Spinal cord (tissue), 10 donors: Measurements from ENCODE around the gene RAB4B. TPM values are rescaled to one million over a fixed set of nuclear protein-coding genes. Genes with fewer than 3 reads are reported as not detected.
"Not testable (repeated sequence)": the region's sequence is repeated elsewhere in the genome, so short reads cannot be mapped to it uniquely, and the experiment has no call there.

Experiments
- DNase-seq, 6 donors: peaks; one replicate each; pipeline versions ENCODE4 v3.0.0 to v3.0.0-alpha.2; 2013 to 2015; ENCODE audit warnings: low spot score in 6 of 6, low read depth in 4 of 6
- H3K27ac ChIP-seq: one replicate; pipeline ENCODE4 v1.5.1; 2013; ENCODE audit warnings: low read depth, low read length, control low read depth
- H3K27me3 ChIP-seq: one replicate; pipeline ENCODE4 v1.6.1; 2013; ENCODE audit warnings: low read length; ENCODE audit not compliant: control insufficient read depth, insufficient read depth
- H3K36me3 ChIP-seq: one replicate; pipeline ENCODE4 v1.6.1; 2013; ENCODE audit warnings: low read length; ENCODE audit not compliant: control insufficient read depth, insufficient read depth
- H3K4me1 ChIP-seq: one replicate; pipeline ENCODE4 v1.6.1; 2013; ENCODE audit warnings: low read length; ENCODE audit not compliant: control insufficient read depth, insufficient read depth
- H3K4me3 ChIP-seq: one replicate; pipeline ENCODE4 v1.5.1; 2013; ENCODE audit warnings: low read depth, low read length, control low read depth
- H3K9me3 ChIP-seq: one replicate; pipeline ENCODE4 v1.6.1; 2013; ENCODE audit warnings: low read length; ENCODE audit not compliant: control insufficient read depth, insufficient read depth
- WGBS: methylation state at CpG from one replicate; pipeline ENCODE4 v1.1.5; 2013; ENCODE audit warnings: missing lambda C conversion rate; ENCODE audit not compliant: insufficient coverage; 5-methylcytosine and 5-hydroxymethylcytosine counted together
- polyA plus RNA-seq, 2 donors: library from polyadenylated mRNA; unstranded; fragments of 120-200 nt; gene quantifications; one replicate each; pipeline ENCODE4 v1.2.1, GENCODE V29; 2013; ENCODE audit not compliant: insufficient read length in 2 of 2
- total RNA-seq, 2 donors: library from RNA; depleted of rRNA in 1 of 2; stranded (reverse); fragments of 120-200 nt in 1 of 2; fragments of >200 nt in 1 of 2; gene quantifications; one replicate each; pipeline versions ENCODE4 v1.2.3 to v1.2.4, GENCODE V29; 2013 to 2014
- donor health status: healthy.

Gene RAB4B
- total and polyA plus RNA-seq, 4 donors: 13.1 to 50.8 (median 35.2) TPM

DNA sequence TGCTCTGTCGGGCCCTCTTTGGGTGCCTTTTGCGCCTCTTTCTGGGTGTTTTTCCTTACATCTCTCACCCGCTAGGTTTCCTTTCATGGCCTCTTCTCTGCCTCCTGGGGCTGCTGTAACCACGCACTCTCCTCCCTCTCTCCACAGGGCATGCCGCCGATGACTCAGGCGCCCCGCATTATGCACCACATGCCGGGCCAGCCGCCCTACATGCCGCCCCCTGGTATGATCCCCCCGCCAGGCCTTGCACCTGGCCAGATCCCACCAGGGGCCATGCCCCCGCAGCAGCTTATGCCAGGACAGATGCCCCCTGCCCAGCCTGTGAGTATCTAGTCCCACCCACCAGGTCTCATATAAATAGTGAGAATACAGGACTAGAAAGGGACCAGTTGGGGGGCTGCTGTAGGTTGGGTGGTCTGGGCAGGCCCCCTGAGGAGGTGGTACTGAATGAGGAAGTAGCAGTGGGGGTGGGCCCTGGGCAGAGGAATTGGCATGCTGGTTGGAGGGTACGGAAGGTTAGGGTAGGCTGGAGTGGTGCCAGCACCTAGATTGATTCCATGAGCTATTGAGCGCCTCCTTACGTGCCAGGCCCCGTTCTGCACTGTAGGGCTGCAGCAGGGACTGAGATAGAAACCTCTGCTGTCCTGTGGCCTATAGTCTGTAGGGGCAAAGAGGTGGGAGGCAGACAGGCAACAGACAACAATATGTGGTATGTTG, 15.1 kb upstream of the RAB4B start:
- Histone ChIP-seq H3K36me3 (peaks cover 91% of the 10 kb centered on the region), H3K27me3 (no peaks in the 10 kb centered on the region), H3K4me1 (peaks cover 24% of the 10 kb centered on the region), H3K4me3 (no peak overlapping the region), H3K27ac (peak overlapping the region; percentile 67), H3K9me3 (no peaks in the 10 kb centered on the region)
- 42% methylated on average over 10 of the region's 17 CpGs for WGBS
- peak in 2 of 6 donors; percentile 9 to 72 for DNase-seq

DNA sequence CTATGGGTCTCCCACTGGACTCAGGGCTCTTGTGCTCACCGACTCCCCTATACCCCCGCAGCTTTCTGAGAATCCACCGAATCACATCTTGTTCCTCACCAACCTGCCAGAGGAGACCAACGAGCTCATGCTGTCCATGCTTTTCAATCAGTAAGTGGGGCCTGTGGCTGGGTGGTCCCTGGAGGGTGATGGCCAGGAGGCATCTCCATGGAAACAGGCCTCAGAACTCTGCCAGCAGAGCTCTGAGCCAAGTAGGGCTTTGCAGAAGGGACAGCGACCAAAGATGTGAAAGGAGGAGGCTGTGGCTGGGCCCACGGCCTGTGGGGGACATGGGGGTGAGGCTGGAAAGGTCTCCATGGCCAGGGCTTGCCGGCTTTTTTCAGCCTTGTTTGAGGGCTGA, 14.5 kb upstream of the RAB4B start:
- Histone ChIP-seq H3K27me3 (no peaks in the 10 kb centered on the region), H3K4me1 (peaks cover 24% of the 10 kb centered on the region), H3K36me3 (peaks cover 85% of the 10 kb centered on the region), H3K27ac (peak overlapping the region; percentile 67), H3K4me3 (no peak overlapping the region), H3K9me3 (no peaks in the 10 kb centered on the region)
- 38% methylated on average over 3 of the region's 7 CpGs for WGBS
- peak in 4 of 6 donors; percentile 53 to 85 (median 66) for DNase-seq

DNA sequence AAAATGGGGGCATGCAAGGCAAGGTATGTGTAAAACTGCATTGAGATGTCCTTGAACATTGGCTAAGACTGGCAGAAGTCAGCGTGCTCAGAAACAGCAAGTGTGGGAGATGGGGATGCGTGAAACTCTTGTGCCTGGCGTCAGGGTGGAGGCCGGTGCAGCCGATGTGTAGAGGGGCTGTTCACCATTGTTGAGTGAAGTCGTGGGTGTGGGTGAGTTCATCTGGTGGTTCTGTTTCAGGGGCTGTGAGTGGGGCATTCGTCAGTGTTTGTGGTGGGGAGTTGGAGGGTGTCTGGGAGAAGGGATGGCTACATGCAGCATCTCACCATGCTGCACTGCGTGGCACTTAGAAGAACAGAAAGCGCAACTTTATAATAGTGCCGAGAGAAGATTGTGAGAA, 14.1 kb upstream of the RAB4B start:
- no peak for DNase-seq
- Histone ChIP-seq H3K9me3 (no peaks in the 10 kb centered on the region), H3K4me3 (no peak overlapping the region), H3K36me3 (peaks cover 81% of the 10 kb centered on the region), H3K27ac (peak overlapping the region; percentile 35), H3K27me3 (no peaks in the 10 kb centered on the region), H3K4me1 (peaks cover 24% of the 10 kb centered on the region)
- 68% methylated on average over 7 of the region's 10 CpGs for WGBS

DNA sequence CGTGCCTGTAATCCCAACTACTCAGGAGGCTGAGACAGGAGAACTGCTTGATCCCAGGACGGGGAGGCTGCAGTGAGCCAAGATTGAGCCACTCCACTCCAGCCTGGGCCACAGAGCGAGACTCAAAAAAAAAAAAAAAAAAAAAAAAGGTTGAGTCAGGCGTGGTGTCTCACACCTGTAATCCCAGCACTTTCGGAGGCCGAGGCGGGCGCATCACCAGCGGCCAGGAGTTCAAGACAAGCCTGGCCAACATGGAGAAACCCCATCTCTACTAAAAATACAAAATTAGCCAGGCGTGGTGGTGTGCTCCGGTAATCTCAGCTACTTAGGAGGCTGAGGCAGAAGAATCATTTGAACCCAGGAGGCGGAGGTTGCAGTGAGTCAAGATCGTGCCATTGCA, 11.7 kb upstream of the RAB4B start:
- 94% methylated on average over 13 of the region's 13 CpGs for WGBS
- H3K9me3 ChIP-seq, H3K4me3 ChIP-seq, H3K27ac ChIP-seq, H3K27me3 ChIP-seq, DNase-seq: not testable (repeated sequence)
- Histone ChIP-seq H3K36me3 (peaks cover 72% of the 10 kb centered on the region), H3K4me1 (peaks cover 24% of the 10 kb centered on the region)

DNA sequence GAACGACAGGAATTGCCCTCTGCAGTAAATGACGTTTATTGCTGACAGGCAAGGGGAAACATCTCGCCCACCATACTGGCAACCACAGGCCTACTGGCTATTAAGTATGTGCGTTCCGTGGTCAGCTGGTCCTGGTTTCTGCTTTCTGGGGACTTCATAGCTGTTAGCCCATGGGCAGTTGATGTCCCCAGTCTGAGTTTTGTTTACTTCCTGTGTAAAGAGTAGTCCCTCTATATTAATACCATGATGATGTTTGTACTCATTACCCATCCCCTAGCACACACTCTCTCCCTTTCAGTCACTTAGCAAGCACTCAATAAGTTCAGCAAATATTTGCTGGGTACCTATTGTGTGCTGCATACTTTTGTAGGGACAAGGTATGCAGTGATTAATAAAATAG, 9.2 kb upstream of the RAB4B start:
- no peak overlapping the region for H3K27ac ChIP-seq
- peaks cover 52% of the 10 kb centered on the region for H3K36me3 ChIP-seq
- no peaks in the 10 kb centered on the region for H3K27me3 ChIP-seq
- no peaks in the 10 kb centered on the region for H3K9me3 ChIP-seq
- H3K4me1 ChIP-seq: peaks cover 3% of the 10 kb centered on the region
- 87% methylated on average over 4 of the region's 5 CpGs for WGBS
- no peak for DNase-seq
- no peak overlapping the region for H3K4me3 ChIP-seq

DNA sequence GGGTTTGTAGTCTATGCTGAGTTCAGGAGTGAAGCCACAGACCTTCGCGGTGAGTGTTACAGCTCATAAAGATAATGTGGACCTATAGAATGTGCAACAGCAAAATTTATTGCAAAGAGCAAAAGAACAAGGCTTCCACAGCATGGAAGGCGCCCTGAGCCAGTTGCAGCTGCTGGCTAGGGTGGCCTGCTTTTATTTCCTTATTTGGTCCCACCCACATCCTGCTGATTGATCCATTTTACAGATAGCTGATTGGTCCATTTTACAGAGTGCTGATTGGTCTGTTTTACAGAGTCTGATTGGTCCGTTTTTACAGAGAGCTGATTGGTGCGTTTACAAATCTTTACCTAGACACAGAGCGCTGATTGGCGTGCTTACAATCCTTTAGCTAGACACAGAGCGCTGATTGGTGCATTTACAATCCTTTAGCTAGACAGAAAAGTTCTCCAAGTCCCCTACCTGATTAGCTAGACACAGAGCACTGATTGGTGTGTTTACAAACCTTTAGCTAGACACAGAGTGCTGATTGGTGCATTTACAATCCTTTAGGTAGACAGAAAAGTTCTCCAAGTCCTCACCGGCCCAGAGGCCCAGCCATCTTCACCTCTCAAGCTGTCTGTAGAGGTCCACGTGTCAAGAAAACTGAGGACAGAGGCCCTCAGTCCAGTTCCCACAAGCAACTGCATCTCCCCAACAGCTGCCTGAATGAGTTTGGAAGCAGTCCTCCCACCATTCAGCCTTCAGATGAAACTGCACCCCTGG, 6.8 kb upstream of the RAB4B start:
- H3K4me1 ChIP-seq: peaks cover 17% of the 10 kb centered on the region
- H3K9me3 ChIP-seq, H3K27me3 ChIP-seq, H3K4me3 ChIP-seq, H3K27ac ChIP-seq, DNase-seq: not testable (repeated sequence)
- WGBS: 96% methylated on average over 9 of the region's 10 CpGs
- H3K36me3 ChIP-seq: peaks cover 34% of the 10 kb centered on the region

DNA sequence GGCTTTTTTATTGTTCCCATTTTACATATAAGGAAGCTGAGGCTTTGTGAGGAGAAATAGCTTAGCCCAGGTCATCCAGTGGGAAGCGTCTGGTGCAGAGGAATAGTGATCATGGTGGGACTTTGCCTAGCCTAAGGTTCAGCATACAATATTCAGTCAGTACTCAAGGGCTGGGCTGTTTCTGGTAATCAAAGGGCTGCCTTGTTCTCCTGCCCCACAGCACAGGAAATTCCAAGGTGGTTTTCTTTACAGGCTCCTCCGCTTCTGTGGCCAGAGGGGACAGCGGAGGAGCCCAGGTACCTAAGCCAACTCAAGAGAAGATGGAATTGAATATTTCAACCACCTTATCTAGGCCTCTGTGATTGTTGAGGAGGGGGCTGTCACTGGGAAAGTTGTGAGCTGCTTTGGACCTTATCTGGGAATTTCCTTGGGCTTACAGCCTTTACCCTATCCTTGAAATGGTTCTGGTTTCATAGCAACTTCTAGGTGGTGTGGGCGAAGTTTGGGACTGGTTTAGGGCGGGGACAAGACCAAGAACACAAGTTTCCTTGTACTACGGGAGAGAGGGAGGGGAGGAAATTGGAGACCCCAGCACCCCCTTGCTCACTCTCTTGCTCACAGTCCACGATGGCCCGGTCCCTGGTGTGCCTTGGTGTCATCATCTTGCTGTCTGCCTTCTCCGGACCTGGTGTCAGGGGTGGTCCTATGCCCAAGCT, 3.0 kb upstream of the RAB4B start, which contains the start of gene MIA:
Gene MIA, plus strand, starts transcription at position 606 of the 716 bp plus-strand sequence. Its CDS starts 22 bp downstream, at position 628.
- Histone ChIP-seq H3K4me1 (peaks cover 36% of the 10 kb centered on the region), H3K36me3 (peaks cover 12% of the 10 kb centered on the region), H3K4me3 (peak within 1 kb of the TSS; percentile 55), H3K9me3 (no peaks in the 10 kb centered on the region), H3K27me3 (no peaks in the 10 kb centered on the region), H3K27ac (peak within 1 kb of the TSS; percentile 84)
- WGBS: 71% methylated on average over 8 of the region's 9 CpGs
- no peak for DNase-seq

DNA sequence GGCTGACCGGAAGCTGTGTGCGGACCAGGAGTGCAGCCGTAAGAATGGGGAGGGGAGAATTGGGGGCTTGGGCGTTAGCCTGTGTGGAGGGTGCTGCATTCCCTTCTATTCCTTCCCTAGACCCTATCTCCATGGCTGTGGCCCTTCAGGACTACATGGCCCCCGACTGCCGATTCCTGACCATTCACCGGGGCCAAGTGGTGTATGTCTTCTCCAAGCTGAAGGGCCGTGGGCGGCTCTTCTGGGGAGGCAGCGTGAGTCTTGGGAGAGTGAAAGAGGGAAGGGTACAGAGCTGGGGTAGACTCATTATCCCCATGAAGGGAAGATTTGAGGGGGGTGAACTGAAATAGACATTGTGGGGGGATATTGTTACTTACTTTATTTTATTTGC, 2.4 kb upstream of the RAB4B start:
- H3K4me3 ChIP-seq: peak overlapping the region; percentile 55
- H3K4me1 ChIP-seq: peaks cover 36% of the 10 kb centered on the region
- WGBS: 0% methylated on average over 1 of the region's 10 CpGs
- peaks cover 16% of the 10 kb centered on the region for H3K36me3 ChIP-seq
- no peaks in the 10 kb centered on the region for H3K9me3 ChIP-seq
- no peaks in the 10 kb centered on the region for H3K27me3 ChIP-seq
- peak overlapping the region; percentile 84 for H3K27ac ChIP-seq
- DNase-seq: no peak

DNA sequence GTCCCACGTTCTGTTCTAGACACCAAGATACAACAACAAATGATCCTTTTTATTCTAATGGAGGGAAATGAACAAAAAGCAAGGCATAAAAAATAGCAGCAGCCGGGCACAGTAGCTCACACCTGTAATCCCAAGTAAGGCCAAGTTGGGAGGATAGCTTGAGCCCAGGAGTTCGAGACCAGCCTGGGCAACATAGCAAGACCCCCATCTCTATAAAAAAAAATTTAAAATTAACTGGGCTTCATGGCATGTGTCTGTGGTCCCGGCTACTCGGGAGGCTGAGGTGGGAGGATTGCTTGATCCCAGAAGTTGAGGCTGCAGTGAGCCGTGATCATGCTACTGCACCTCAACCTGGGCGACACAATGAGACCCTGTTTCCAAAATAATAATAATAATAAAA, 1.7 kb upstream of the RAB4B start:
- Histone ChIP-seq H3K27me3 (no peaks in the 10 kb centered on the region), H3K4me3 (peak overlapping the region; percentile 69), H3K27ac (peak overlapping the region; percentile 100), H3K36me3 (peaks cover 18% of the 10 kb centered on the region), H3K9me3 (no peaks in the 10 kb centered on the region), H3K4me1 (peaks cover 36% of the 10 kb centered on the region)
- no peak for DNase-seq
- WGBS: no CpG with 5 or more reads among the region's 7 CpGs
